T-helper 17 cell (primary cell): Measurements from ENCODE around the gene ROR2. TPM values are rescaled to one million over a fixed set of nuclear protein-coding genes. Genes with fewer than 3 reads are reported as not detected.

Experiments used
- ATAC-seq: fragments of 150-1000 bp; cut with Tn5 transposase; 2 replicates; pipeline ENCODE4 v1.10.0; 2021; ENCODE audit warnings: mild to moderate bottlenecking, moderate library complexity
- DNase-seq, 3 donors: peaks; one replicate each; pipeline versions ENCODE4 v3.0.0 to v3.0.0-alpha.2; 2020 to 2021
- H3K9me3 ChIP-seq: one replicate; pipeline ENCODE4 v1.7.0; 2013; ENCODE audit warnings: low read length, mild to moderate bottlenecking; ENCODE audit not compliant: control insufficient read depth, poor library complexity, severe bottlenecking
- H3K27ac Mint-ChIP-seq: one replicate; pipeline ENCODE4 v1.8.0; 2022; ENCODE audit warnings: mild to moderate bottlenecking, moderate library complexity, mixed read lengths
- H3K27me3 Mint-ChIP-seq: one replicate; pipeline ENCODE4 v1.8.0; 2022; ENCODE audit warnings: mixed read lengths
- H3K36me3 Mint-ChIP-seq: one replicate; pipeline ENCODE4 v1.8.0; 2022; ENCODE audit warnings: low read depth, mixed read lengths
- H3K4me1 Mint-ChIP-seq: one replicate; pipeline ENCODE4 v1.8.0; 2022; ENCODE audit warnings: mild to moderate bottlenecking, mixed read lengths
- H3K4me3 Mint-ChIP-seq: one replicate; pipeline ENCODE4 v1.8.0; 2022; ENCODE audit warnings: mild to moderate bottlenecking, moderate library complexity, mixed read lengths
- total RNA-seq, 4 donors: library from RNA in 2 of 4; stranded (reverse) in 2 of 4; gene quantifications; one replicate each; pipeline ENCODE4 v1.2.3 and lab custom pipeline; 2022 to 2026

The ROR2 gene
- total RNA-seq, 2 donors from 2014 or later = 0.22 to 0.37 TPM

GRCh38 chr9:91516081-91516480, 433.9 kb downstream of the ROR2 start:
- ATAC-seq = no peak

DNA sequence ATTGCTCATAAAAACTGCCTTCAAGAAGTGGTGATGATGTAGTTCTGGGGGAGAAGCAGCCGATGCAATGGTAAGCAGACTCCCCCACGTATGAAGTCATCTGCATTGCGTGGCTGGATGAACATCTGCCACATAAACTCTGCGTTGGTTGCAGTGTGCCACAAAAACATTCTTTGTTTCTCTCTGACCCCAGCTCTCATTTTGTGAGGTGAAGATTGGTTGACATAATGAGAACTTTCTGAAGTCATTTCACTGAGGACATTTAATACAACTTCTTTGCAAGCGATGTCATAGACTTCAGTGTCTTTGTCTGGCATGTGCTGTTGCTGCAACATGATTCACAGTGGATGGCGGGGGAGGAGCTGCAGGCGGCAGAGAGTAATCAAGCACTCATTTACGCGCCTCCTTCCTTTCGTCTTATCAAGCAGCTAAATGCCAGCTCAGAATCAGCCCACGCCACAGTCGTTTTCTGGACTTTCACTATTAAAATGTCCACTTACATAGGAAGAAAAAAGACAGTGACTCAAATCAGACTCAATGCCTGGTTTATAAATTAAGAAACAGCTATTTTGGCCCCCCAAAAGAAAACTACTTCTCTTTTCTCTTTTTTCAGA, 434.8 kb downstream of the ROR2 start:
- H3K4me3 Mint-ChIP-seq = no peak overlapping the region

More at GRCh38 chr9:91516081-91516480, 433.9 kb downstream of the ROR2 start:
- Mint-ChIP-seq H3K36me3 (no peaks in the 10 kb centered on the region), H3K4me1 (no peaks in the 10 kb centered on the region), H3K27ac (no peak overlapping the region), H3K27me3 (peaks cover 42% of the 10 kb centered on the region), H3K4me3 (no peak overlapping the region)
- no peak for DNase-seq
- H3K9me3 ChIP-seq = peaks cover 2% of the 10 kb centered on the region

More for the DNA sequence above, 434.8 kb downstream of the ROR2 start:
- DNase-seq (no peak), ATAC-seq (no peak)
- H3K9me3 ChIP-seq = peaks cover 2% of the 10 kb centered on the region
- Mint-ChIP-seq H3K27me3 (peaks cover 42% of the 10 kb centered on the region), H3K27ac (no peak overlapping the region), H3K36me3 (no peaks in the 10 kb centered on the region), H3K4me1 (no peaks in the 10 kb centered on the region)

Other genes starting within 250 kb of the ROR2 start
- gene SPTLC1, start 165.2 kb upstream of the ROR2 start, total RNA-seq = 10 to 100 TPM; 40.0 to 42.0 TPM